Gastrocnemius medialis (tissue), 4 donors: ENCODE measurements around the gene PTPRN2.

Source experiments
- CTCF ChIP-seq, 5 experiments: fragments of 450-650 bp in 3 of 5; fragments of 200-600 bp in 2 of 5; sonication (generic) in 2 of 5; IDR thresholded peaks in 4 of 5; conservative IDR thresholded peaks in 1 of 5; 1 replicate in 4 of 5; 2 replicates in 1 of 5; pipeline ENCODE4 v1.5.1; 2016 to 2019; ENCODE audit warnings: antibody characterized with exemption in 5 of 5, mild to moderate bottlenecking in 3 of 5, moderate library complexity in 3 of 5
- POLR2A ChIP-seq, 2 donors: fragments of 450-650 bp; IDR thresholded peaks; one replicate each; pipeline ENCODE4 v1.6.1; 2017; ENCODE audit warnings: antibody characterized with exemption in 2 of 2, mild to moderate bottlenecking in 2 of 2, moderate library complexity in 2 of 2

- no peak for TF ChIP-seq CTCF (IDR thresholded peaks at IDR 0.05 in 4 of 5, conservative IDR thresholded peaks at IDR 0.05 in 1 of 5)
- TF ChIP-seq POLR2A (IDR thresholded peaks at IDR 0.05), result no peak
Measured at GRCh38 chr7:157674715-157675426, 912.8 kb downstream of the PTPRN2 start.
